IMR-90 (cell line): Measurements from ENCODE around the gene RTP5. TPM values are rescaled to one million over a fixed set of nuclear protein-coding genes. Genes with fewer than 3 reads are reported as not detected.

Experiments used
- ATAC-seq: fragments of 200-7000 bp; cut with Tn5 transposase; 2 replicates; pipeline ENCODE4 v1.9.1; 2020; ENCODE audit warnings: low read depth, mild to moderate bottlenecking, moderate library complexity
- BruUV-seq: library from RNA; stranded (reverse); fragments of 400-500 nt; replicated peaks from 2 replicates; lab custom pipeline; 2021; lab: Mats Ljungman, UMichigan
- CTCF ChIA-PET: fragments of 300-600 bp; formaldehyde crosslinking; extraction: SDS; loops from one replicate; lab custom pipeline; 2021; ENCODE audit warnings: antibody characterized with exemption; lab: Yijun Ruan, JAX
- POLR2A ChIA-PET: fragments of 300-600 bp; sonication (Branson Sonifier 250); formaldehyde crosslinking; loops from one replicate; lab custom pipeline; 2022; ENCODE audit warnings: antibody characterized with exemption; ENCODE audit not compliant: unreplicated experiment; lab: Charles Lee
- DNase-seq: peaks from one replicate; pipeline ENCODE4 v3.0.0; 2013
- H2AFZ ChIP-seq: replicated peaks from 2 replicates; pipeline ENCODE3; 2013; ENCODE audit warnings: low read length, mild to moderate bottlenecking; ENCODE audit not compliant: poor library complexity
- H2AK5ac ChIP-seq: 2 replicates; pipeline ENCODE4 v1.6.1; 2013; ENCODE audit warnings: low read depth, low read length, inconsistent platforms
- H2AK9ac ChIP-seq: replicated peaks from 2 replicates; pipeline ENCODE3; 2013; ENCODE audit warnings: mild to moderate bottlenecking, low read depth, low read length, moderate library complexity; ENCODE audit not compliant: poor library complexity
- H2BK120ac ChIP-seq: 2 replicates; pipeline ENCODE4 v1.6.1; 2013; ENCODE audit warnings: low read depth, low read length, inconsistent platforms
- H2BK15ac ChIP-seq: 3 replicates; pipeline ENCODE4 v1.6.1; 2013; ENCODE audit warnings: low read depth, low read length, inconsistent platforms
- H2BK20ac ChIP-seq: 2 replicates; pipeline ENCODE4 v1.6.1; 2013; ENCODE audit warnings: low read depth, mild to moderate bottlenecking, inconsistent platforms, low read length, moderate library complexity
- H2BK5ac ChIP-seq: 2 replicates; pipeline ENCODE4 v1.6.1; 2013; ENCODE audit warnings: mild to moderate bottlenecking, low read depth, low read length, inconsistent platforms; ENCODE audit not compliant: poor library complexity, severe bottlenecking
- H3K14ac ChIP-seq: replicated peaks from 2 replicates; pipeline ENCODE4 v1.6.1; 2013; ENCODE audit warnings: low read depth, low read length, inconsistent platforms
- H3K18ac ChIP-seq: 2 replicates; pipeline ENCODE4 v1.6.1; 2013; ENCODE audit warnings: low read depth, low read length, control low read depth
- H3K23ac ChIP-seq: 2 replicates; pipeline ENCODE4 v1.6.1; 2013; ENCODE audit warnings: low read depth, low read length, inconsistent platforms
- H3K27ac ChIP-seq: 2 replicates; pipeline ENCODE4 v1.5.1; 2013; ENCODE audit warnings: mild to moderate bottlenecking, control low read depth, low read length; ENCODE audit not compliant: insufficient read depth
- H3K27me3 ChIP-seq: 2 replicates; pipeline ENCODE4 v1.6.1; 2013; ENCODE audit warnings: low read length; ENCODE audit not compliant: control insufficient read depth, insufficient read depth
- H3K36me3 ChIP-seq: 2 replicates; pipeline ENCODE4 v1.6.1; 2013; ENCODE audit warnings: low read length, mixed read lengths; ENCODE audit not compliant: control insufficient read depth, insufficient read depth
- H3K4ac ChIP-seq: 2 replicates; pipeline ENCODE4 v1.6.1; 2013; ENCODE audit warnings: low read depth, low read length, inconsistent platforms
- H3K4me1 ChIP-seq: 2 replicates; pipeline ENCODE4 v1.6.1; 2013; ENCODE audit warnings: low read length, mixed read lengths; ENCODE audit not compliant: control insufficient read depth, insufficient read depth
- H3K4me2 ChIP-seq: 2 replicates; pipeline ENCODE4 v1.6.1; 2013; ENCODE audit warnings: low read depth, mild to moderate bottlenecking, control low read depth, low read length, moderate library complexity
- H3K4me3 ChIP-seq: 2 replicates; pipeline ENCODE4 v1.5.1; 2013; ENCODE audit warnings: low read depth, mild to moderate bottlenecking, control low read depth, low read length, moderate library complexity; ENCODE audit not compliant: insufficient read depth
- H3K56ac ChIP-seq: 2 replicates; pipeline ENCODE4 v1.6.1; 2013; ENCODE audit warnings: low read length, inconsistent platforms; ENCODE audit not compliant: insufficient read depth; ENCODE audit errors: extremely low read depth
- H3K79me1 ChIP-seq, 2 experiments: 2 replicates each; pipeline ENCODE4 v1.6.1; 2013; ENCODE audit warnings: low read length in 2 of 2, inconsistent platforms in 1 of 2, low read depth in 1 of 2
- H3K9ac ChIP-seq: 2 replicates; pipeline ENCODE4 v1.6.1; 2013; ENCODE audit warnings: low read depth, low read length, control low read depth
- H3K9me1 ChIP-seq: 2 replicates; pipeline ENCODE4 v1.6.1; 2013; ENCODE audit warnings: low read length, inconsistent platforms; ENCODE audit not compliant: insufficient read depth
- H3K9me3 ChIP-seq: 2 replicates; pipeline ENCODE4 v1.6.1; 2013; ENCODE audit warnings: low read length; ENCODE audit not compliant: control insufficient read depth, insufficient read depth
- H4K20me1 ChIP-seq: 2 replicates; pipeline ENCODE4 v1.6.1; 2013; ENCODE audit warnings: low read length, inconsistent platforms; ENCODE audit not compliant: insufficient read depth
- H4K5ac ChIP-seq: 2 replicates; pipeline ENCODE4 v1.6.1; 2013; ENCODE audit warnings: mild to moderate bottlenecking, low read depth, low read length, control low read depth
- H4K8ac ChIP-seq, 2 experiments: 2 replicates each; pipeline ENCODE4 v1.6.1; 2013; ENCODE audit warnings: low read depth in 2 of 2, low read length in 2 of 2, control low read depth in 1 of 2, inconsistent platforms in 1 of 2
- H4K91ac ChIP-seq: 2 replicates; pipeline ENCODE4 v1.6.1; 2013; ENCODE audit warnings: low read depth, low read length, inconsistent platforms; ENCODE audit not compliant: insufficient read depth
- CEBPB ChIP-seq: IDR thresholded peaks from 2 replicates; pipeline ENCODE4 v1.6.1; 2012; ENCODE audit warnings: low read depth, low read length, improper control_type of control experiment
- CHD1 ChIP-seq: IDR thresholded peaks from 2 replicates; pipeline ENCODE4 v1.6.1; 2012; ENCODE audit warnings: low read depth, low read length, improper control_type of control experiment
- FOS ChIP-seq: fragments of 150-350 bp; IDR thresholded peaks from 2 replicates; pipeline ENCODE4 v1.6.1; 2016; ENCODE audit warnings: low read depth, low read length
- NFE2L2 ChIP-seq: fragments of 150-350 bp; IDR thresholded peaks from 2 replicates; pipeline ENCODE4 v1.6.1; 2016; ENCODE audit warnings: low read depth, mild to moderate bottlenecking, low read length
- POLR2A ChIP-seq: IDR thresholded peaks from 2 replicates; pipeline ENCODE4 v1.6.1; 2012; ENCODE audit warnings: mild to moderate bottlenecking, low read depth, low read length
- RAD21 ChIP-seq: IDR thresholded peaks from 2 replicates; pipeline ENCODE4 v1.6.1; 2012; ENCODE audit warnings: low read length, improper control_type of control experiment
- RCOR1 ChIP-seq: IDR thresholded peaks from 2 replicates; pipeline ENCODE4 v1.6.1; 2012; ENCODE audit warnings: mild to moderate bottlenecking, low read length, improper control_type of control experiment; ENCODE audit not compliant: insufficient replicate concordance
- SMC3 ChIP-seq: fragments of 150-350 bp; IDR thresholded peaks from 2 replicates; pipeline ENCODE4 v1.6.1; 2016; ENCODE audit warnings: low read depth, mild to moderate bottlenecking, antibody characterized with exemption, low read length, moderate library complexity
- WGBS, 2 experiments: methylation state at CpG; one replicate each; pipeline versions ENCODE4 v1.1.5 to v1.1.7; 2013; ENCODE audit warnings: missing lambda C conversion rate in 2 of 2; ENCODE audit not compliant: insufficient read length in 1 of 2; ENCODE audit errors: extremely low coverage in 2 of 2; 5-methylcytosine and 5-hydroxymethylcytosine counted together
- dilution Hi-C: fragments of 300-500 bp; cut with HindIII; formaldehyde crosslinking; loops from one replicate; pipeline ENCODE4 v1.14.3; 2018; ENCODE audit warnings: low sequenced_read_pairs; ENCODE audit not compliant: unreplicated experiment
- in situ Hi-C: fragments of 300-500 bp; cut with MboI; formaldehyde crosslinking; loops from 3 replicates; pipeline ENCODE4 v1.14.3; 2019; ENCODE audit warnings: low sequenced_read_pairs, inconsistent platforms, mixed read lengths
- intact Hi-C: fragments of 100-400 bp; cut with micrococcal nuclease; formaldehyde crosslinking; loops from 2 replicates; pipeline ENCODE4 v1.10.0; 2022
- polyA plus RNA-seq, 3 experiments: library from polyadenylated mRNA; depleted of rRNA; stranded (reverse); fragments of >200 nt; gene quantifications; 2 replicates each; pipeline ENCODE4 v1.2.3, GENCODE V29; 2012; ENCODE audit warnings: low replicate concordance in 1 of 3
- total RNA-seq: library from RNA; depleted of rRNA; stranded (reverse); fragments of >200 nt; gene quantifications from 2 replicates; pipeline ENCODE4 v1.2.3, GENCODE V29; 2012
- TF ChIP-seq, protein P1 (sequence below): fragments of 150-350 bp; IDR thresholded peaks from 2 replicates; pipeline ENCODE4 v1.6.1; 2017; ENCODE audit warnings: mild to moderate bottlenecking, antibody characterized with exemption, low read length, low read depth

RTP5 gene
- total and polyA plus RNA-seq, 2 of the 4 experiments (the other 2 are of a cell fraction) = not detected

DNA sequence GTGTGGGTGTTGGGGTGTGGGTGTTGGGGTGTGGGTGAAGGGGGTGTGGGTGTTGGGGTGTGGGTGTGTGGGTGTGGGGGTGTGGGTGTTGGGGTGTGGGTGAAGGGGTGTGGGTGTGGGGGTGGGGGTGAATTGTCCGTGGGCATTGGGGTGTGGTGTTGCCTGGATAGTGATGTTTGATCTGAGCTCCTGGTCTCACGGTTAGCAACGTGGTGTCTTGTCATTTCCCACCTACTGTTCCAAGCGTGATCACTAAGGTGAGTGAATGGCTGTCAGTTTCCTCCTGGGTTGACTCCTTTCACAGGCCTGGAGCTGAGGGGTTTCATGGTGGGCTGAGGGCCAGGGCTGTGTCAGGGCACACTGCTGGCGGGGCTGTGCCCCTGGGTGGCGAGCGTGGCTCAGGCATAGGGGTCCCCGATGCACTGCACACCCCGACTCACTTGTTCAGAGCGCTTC lies 27.2 kb downstream of the RTP5 start:
- Histone ChIP-seq H4K8ac (no peak overlapping the region), H2BK20ac (no peak overlapping the region), H2BK120ac (no peak overlapping the region), H2AFZ (no peak overlapping the region), H4K91ac (no peak overlapping the region), H4K5ac (no peak overlapping the region), H3K4me1 (no peaks in the 10 kb centered on the region; the same call in 1 of the 2 replicates), H3K9me1 (no peaks in the 10 kb centered on the region), H2BK15ac (no peak overlapping the region), H3K9ac (no peak overlapping the region), H3K23ac (no peak overlapping the region), H3K18ac (no peak overlapping the region), H4K20me1 (no peaks in the 10 kb centered on the region), H2AK5ac (no peak overlapping the region), H3K9me3 (no peaks in the 10 kb centered on the region), H3K4me2 (no peak overlapping the region), H2AK9ac (no peak overlapping the region), H3K56ac (no peak overlapping the region), H2BK5ac (no peak overlapping the region), H3K4me3 (no peak overlapping the region), H3K14ac (no peak overlapping the region), H3K36me3 (no peaks in the 10 kb centered on the region), H3K79me1 (no peaks in the 10 kb centered on the region), H3K4ac (no peak overlapping the region), H3K27ac (no peak overlapping the region), H3K27me3 (peaks cover 2% of the 10 kb centered on the region; the same call in 1 of the 2 replicates)
- dilution Hi-C loops = no loop called here
- CTCF ChIA-PET = no interaction called here
- no peak for ATAC-seq
- TF ChIP-seq FOS (no peak), RAD21 (no peak), CEBPB (no peak), SMC3 (no peak), RCOR1 (no peak), NFE2L2 (no peak), POLR2A (no peak), CHD1 (no peak)
- TF ChIP-seq, protein P1, sequence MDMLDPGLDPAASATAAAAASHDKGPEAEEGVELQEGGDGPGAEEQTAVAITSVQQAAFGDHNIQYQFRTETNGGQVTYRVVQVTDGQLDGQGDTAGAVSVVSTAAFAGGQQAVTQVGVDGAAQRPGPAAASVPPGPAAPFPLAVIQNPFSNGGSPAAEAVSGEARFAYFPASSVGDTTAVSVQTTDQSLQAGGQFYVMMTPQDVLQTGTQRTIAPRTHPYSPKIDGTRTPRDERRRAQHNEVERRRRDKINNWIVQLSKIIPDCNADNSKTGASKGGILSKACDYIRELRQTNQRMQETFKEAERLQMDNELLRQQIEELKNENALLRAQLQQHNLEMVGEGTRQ = no peak
- in situ Hi-C loops = no loop called here
- BruUV-seq = no TSS peak
- 86% methylated on average over 5 of the region's 10 CpGs; no CpG with 5 or more reads in 1 of the 2 experiments for WGBS, 2 experiments
- POLR2A ChIA-PET = no interaction called here
- DNase-seq = no peak
- intact Hi-C loops = no loop called here
